Measurements from ENCODE around the gene BSN.

BSN gene

DNA sequence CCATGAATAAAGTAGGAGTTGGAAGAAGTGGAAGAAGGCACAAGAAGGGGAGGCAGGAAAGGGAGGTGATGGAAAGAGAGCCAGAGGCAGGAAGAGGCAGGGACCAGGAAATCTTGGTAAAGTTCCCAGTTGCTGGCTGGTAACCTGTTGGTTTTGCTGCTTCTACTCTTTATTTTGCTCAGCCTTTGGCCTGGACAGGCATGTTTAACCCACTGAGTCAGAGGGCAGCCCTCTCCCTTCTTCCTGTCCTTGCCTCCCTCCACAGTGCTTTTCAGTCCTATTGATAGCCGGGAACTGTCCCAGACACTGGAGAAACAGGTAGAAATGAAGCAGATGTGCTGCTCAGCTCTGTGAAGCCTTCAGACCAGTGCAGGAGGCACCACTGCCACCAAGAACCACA, 76.5 kb downstream of the BSN start:
- no peak for DNase-seq (ENCODE audit: low spot score)

DNA sequence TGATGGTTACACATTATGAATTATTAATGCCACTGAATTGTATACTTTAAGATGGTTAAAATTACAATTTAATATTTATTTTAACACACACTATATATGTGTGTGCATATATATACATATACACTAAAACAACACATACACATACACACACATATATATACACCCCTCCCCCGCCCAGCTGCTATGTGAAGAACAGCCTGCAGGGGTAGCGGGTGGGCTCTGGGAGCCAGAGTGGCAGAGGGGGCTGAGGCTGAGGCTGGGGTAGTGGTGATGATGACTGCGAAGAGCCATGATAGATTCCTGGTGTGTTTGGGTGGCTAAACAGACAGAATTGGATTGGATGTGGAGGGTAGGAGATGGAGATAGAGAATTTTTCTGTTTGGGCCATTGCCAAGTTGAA, 80.5 kb downstream of the BSN start:
- DNase-seq (ENCODE audit: low spot score): no peak

DNA sequence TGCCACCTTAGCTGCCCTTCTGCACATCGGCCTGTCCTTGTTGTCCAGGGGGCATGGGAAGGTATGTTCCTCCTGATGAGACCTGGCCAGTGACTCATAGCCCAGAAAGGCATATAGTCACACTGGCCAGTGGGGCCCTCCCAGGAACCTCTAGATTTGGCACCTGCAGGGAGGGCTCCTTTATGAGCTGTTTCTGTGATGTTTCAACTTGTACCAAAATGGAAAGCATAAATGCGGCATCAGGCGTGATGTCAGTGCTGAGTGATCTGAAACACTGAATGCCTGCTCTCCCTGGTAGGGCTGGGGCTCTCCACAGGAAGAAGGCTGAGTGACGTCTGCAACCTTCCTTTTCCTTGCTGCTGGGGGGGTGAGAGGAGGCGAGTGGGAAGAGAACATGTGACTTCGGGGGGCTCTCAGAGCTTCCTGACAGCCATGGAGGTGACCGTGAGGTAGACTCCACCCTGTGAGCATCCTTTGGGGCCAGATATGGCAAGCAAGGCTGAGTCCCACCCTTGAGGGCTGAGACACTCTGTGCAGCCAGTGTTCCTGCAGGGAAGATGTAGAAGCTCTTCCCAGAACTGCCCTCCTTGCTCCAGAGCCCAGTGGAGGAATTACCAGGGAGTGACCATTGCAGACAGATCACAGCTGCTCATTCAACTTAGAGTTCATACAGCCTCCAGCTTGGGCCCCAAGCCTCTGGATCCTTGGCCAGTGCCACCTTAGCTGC, 82.8 kb downstream of the BSN start:
- DNase-seq (ENCODE audit: low spot score): no peak

DNA sequence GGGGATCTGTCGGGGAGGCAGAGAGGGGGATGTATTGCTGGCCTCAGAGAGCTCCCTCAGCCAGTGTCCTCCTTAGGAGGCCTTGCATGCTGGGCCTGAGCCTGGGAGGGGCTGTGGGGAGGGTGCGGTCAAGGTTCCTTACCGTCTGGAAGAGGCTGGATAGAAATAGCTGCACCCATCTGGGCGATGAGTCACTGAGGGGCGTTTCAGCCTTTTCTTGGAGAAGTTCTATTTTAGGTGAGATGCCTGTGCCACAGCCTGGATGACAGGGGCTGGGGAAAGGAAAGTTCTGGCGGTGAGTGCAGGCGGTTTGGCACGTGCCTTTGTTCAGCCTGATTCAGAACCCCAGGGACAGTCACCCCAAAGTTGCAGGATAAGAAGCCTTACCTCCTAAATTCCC, 84.2 kb downstream of the BSN start:
- DNase-seq (ENCODE audit: low spot score): peak; percentile 72

DNA sequence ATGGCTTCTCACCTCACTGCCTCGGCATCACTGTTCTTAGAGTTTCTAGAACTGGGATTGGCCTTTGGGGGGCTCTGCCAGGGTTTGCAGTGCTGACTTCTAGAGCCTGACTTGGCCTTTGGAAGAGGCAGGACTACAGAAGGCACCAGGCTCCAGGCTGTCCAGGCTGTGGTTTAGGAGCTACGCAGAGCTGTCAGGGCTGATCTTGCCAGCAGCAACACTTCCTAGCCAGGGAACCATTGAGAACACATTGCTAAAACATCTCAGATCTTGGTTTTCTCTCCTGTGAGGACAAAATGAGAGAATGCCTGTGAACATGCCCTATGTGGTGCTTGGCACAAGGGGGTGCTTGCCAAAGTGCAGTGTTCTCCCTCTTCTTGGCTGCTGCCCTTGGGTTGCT, 85.3 kb downstream of the BSN start:
- no peak for DNase-seq (ENCODE audit: low spot score)

DNA sequence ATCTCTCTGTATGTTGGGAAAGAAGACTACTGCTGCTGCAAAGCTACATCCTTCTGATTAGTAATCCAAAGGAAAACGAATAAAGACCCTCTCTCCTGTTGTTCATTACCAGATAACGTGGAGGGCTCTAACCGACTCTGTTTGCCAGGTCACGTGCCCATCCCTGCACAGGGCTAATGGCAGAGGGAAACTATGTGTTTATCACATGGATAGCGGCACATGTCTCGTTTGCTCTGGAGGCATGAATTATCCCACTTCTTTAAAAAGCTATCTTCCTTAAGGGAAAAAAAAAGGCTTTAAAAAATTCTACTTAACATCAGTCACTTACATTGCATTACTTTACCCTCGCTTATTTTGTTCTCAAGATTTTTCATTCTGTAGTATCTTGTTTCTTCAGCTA, 87.0 kb downstream of the BSN start:
- no peak for DNase-seq (ENCODE audit: low spot score)

DNA sequence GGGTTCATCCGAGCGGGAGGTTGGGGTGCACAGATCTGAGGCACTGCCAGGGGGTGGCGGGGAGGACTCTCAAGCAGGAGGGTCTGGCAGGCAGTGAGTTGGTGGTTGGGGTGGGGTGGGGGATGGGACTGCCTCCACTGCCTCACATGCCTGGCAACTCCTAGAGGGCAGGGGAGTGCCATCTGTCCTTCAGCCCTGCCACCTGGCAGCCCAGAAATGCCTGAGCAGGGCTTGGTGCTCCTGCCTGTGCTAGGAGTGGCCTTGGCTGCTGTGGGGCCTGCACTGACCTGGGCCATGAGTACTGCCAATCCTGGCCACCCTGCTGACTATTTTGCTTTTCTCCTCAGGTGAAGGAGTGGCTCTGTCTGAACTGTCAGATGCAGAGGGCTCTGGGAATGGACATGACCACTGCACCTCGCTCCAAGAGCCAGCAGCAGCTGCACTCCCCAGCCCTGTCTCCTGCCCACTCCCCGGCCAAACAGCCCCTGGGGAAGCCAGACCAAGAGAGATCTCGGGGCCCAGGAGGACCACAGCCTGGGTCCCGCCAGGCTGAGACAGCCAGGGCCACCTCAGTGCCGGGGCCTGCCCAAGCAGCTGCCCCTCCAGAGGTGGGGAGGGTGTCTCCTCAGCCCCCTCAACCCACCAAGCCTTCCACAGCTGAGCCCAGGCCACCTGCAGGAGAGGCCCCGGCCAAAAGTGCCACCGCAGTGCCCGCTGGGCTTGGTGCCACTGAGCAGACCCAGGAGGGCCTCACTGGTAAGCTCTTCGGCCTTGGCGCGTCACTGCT, 87.8 kb downstream of the BSN start:
- no peak for DNase-seq (ENCODE audit: low spot score)

DNA sequence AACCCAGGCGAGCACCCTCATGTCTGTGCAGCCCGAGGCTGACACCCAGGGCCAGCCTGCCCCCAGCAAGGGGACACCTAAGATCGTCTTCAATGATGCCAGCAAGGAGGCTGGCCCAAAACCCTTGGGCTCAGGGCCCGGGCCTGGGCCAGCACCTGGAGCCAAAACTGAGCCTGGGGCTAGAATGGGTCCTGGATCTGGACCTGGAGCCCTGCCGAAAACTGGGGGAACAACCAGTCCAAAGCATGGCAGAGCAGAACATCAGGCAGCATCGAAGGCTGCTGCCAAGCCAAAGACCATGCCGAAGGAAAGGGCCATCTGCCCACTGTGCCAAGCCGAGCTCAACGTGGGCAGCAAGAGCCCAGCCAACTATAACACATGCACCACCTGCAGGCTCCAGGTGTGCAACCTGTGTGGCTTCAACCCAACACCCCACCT, 88.5 kb downstream of the BSN start:
- DNase-seq (ENCODE audit: low spot score): no peak

DNA sequence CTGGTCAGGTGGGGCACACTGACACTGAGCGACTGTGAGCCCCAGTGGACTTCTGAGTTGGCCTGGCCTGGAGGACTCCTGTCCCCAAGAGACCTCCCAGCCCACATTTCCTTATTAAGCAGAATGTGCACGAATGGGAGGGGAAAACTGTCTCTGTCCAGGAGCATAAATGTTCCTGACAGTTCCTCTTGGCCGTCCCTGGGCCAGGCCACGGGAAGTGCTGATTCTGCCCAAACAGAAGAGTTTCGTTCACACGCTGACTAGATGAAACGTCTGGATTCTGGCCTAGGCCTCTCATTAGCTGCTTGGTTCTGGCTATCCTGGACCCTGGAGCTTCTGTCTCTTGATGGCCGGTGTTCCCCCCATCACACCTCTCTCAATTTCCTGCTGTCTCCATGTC, 90.4 kb downstream of the BSN start:
- no peak for DNase-seq (ENCODE audit: low spot score)

DNA sequence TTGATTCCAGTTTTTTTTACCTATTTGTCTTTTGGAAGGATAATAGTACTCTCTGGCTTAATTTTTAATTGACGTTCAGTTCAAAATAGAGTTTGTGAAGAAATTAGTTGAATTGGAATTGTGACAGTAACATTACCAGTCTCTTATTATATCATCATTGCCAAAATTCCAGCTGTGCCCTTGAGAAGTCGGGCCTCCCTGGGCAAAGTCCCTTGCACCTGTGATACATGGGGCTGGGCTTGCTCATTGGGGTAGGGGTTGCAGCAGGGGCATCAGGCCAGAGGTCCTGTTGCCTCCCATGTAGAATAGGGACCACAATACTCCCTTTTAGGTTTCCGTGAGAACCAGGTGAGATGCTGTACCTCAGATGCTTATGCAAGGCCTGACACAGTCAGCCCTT, 92.0 kb downstream of the BSN start:
- no peak for DNase-seq (ENCODE audit: low spot score)

DNA sequence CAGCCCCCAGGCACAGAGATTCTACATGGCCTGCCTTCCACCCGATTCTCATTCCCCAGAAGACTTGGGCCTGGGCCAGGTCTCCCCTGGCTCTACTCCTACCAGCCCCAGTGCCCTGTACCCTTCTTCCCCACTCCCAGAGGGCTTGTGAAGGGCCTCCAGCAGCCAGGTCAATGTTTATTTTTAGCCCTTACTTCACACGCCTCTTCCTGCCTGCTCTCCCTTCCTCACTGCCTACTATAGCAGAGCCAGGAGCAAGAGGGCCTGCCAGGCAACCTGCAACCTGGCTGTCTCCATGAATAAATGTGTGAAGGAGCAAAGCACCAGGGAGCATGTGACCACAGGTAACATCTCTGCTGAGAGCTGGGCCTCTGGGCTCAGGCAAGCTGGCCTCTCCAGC, 93.5 kb downstream of the BSN start:
- no peak for DNase-seq (ENCODE audit: low spot score)

DNA sequence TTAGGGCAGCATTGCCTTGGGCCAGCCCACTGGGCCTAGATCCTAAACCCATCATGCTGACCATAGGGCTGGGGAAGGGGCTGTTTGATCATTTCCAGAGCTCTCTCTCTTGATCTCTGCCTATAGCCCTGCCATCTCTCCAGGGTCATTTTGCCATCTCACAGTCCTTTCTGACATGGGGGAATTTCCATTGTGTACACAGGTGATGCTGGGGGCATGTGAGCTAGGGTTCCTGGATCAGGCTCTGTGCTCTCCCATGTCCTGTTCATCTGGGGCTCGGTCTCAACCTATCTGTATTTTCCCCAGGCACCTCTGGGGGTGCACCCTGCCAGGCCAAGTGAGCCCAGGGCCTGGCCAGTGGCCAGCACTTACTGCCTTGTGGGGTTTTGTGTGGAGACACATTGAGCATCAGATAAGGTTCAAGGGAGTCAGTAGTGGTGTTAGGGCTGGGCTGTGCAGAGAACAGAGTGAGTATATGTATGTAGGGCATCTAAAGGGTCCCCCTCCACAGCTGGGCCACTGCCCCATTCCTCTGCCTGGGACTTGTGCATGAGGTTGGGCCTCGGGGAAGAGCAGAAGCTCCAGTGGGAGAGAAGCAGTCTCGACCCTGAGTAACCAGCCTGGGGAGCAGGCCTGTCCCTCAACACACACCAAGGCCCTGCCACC, 94.2 kb downstream of the BSN start:
- DNase-seq (ENCODE audit: low spot score): no peak

DNA sequence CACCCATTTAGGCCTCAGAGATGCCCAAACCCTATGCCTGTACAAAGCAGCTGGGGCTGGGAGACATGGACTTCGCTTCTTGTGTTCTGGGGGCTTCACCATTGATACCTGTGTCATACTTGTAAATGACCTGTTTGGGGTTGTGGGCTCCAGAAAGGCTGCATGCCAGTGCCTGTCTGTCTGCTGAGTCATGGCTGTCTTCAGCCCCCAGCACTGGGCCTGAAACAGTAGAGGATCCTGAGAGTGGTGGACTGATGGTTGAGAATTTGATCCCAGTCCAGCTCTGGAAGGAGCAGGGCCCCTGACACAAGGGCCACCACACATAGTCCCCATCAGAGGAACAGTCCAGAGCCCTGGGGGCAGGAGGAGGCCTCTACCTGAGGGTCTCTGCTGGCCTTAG, 95.3 kb downstream of the BSN start:
- DNase-seq (ENCODE audit: low spot score): no peak

DNA sequence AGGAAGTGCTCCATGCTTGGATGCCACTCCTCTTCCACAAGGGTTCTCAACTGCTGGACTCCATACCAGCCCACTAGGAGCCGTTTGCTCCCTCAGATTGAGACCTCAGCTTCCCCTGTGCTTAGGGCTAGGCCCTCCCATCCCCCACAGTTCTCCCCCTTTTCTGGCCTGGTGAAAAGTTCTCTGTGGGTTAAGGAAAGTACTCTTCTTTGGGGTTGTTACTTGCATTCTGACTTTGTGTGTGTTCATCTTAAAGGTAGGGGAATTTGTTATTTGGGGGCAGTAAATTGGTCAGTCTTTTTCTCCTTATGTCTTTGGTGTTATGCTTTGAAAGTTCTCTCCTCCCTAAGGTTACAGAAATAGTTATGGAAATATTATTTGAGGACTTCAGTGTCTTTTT, 95.9 kb downstream of the BSN start:
- no peak for DNase-seq (ENCODE audit: low spot score)

DNA sequence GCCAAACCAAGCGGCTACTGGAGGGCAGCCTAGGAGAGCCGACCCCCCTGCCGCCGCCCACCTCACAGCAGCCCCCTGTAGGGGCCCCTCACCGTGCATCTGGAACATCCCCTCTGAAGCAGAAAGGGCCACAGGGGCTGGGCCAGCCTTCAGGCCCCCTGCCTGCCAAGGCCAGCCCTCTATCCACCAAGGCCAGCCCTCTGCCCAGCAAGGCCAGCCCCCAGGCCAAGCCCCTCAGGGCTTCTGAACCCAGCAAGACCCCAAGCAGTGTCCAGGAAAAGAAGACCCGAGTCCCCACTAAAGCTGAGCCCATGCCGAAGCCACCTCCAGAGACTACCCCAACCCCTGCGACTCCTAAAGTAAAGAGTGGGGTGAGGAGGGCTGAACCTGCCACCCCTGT, 96.4 kb downstream of the BSN start:
- DNase-seq (ENCODE audit: low spot score): no peak

DNA sequence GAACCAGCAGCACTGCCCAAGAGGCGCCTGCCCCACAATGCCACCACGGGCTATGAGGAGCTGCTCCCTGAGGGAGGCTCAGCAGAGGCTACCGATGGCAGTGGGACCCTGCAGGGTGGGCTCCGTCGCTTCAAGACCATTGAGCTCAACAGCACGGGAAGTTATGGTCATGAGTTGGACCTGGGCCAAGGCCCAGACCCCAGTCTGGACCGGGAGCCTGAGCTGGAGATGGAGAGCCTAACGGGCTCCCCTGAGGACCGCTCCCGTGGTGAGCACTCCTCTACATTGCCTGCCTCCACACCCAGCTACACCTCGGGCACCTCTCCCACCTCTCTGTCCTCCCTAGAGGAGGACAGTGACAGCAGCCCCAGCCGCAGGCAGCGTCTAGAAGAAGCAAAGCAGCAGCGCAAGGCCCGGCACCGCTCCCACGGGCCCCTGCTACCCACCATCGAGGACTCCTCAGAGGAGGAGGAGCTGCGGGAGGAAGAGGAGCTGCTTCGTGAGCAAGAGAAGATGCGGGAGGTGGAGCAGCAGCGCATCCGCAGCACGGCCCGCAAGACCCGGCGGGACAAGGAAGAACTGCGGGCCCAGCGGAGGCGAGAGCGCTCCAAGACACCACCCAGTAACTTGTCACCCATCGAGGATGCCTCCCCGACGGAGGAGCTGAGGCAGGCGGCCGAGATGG, 98.1 kb downstream of the BSN start:
- DNase-seq (ENCODE audit: low spot score): no peak

DNA sequence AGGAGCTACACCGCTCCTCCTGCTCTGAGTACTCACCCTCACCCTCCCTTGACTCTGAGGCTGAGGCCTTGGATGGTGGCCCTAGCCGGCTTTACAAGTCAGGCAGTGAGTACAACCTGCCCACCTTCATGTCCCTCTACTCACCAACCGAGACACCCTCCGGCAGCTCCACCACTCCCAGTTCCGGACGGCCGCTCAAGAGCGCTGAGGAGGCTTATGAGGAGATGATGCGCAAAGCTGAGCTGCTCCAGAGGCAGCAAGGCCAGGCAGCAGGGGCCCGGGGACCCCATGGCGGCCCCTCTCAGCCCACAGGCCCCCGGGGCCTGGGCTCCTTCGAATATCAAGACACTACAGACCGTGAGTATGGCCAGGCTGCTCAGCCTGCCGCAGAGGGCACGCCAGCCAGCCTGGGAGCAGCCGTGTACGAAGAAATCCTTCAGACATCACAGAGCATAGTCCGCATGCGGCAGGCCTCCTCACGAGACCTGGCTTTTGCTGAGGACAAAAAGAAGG, 98.7 kb downstream of the BSN start:
- DNase-seq (ENCODE audit: low spot score): no peak

DNA sequence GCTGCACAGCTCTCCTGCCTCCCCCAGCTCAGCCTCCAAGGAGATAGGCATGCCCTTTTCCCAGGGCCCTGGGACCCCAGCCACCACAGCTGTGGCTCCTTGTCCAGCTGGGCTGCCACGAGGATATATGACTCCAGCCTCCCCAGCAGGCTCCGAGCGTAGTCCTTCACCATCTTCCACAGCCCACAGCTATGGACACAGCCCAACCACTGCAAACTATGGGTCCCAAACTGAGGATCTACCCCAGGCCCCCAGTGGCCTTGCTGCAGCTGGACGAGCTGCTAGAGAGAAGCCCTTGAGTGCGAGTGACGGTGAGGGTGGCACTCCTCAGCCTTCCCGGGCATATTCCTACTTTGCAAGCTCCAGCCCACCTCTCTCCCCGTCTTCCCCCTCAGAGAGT, 99.3 kb downstream of the BSN start:
- no peak for DNase-seq (ENCODE audit: low spot score)

DNA sequence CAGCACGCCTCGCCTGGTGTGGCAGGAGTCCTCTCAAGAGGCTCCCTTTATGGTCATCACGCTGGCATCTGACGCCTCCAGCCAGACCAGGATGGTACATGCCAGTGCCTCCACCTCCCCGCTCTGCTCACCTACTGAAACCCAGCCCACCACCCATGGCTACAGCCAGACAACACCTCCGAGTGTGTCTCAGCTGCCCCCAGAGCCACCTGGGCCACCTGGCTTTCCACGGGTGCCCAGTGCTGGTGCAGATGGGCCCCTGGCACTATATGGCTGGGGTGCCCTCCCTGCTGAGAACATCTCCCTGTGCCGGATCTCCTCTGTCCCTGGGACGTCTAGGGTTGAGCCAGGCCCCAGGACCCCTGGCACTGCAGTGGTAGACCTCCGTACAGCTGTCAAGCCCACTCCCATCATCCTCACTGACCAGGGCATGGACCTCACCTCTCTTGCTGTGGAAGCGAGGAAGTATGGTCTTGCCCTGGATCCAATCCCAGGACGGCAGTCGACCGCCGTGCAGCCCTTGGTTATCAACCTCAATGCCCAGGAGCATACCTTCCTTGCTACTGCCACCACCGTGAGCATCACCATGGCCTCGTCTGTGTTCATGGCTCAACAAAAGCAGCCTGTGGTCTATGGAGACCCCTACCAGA, 100.0 kb downstream of the BSN start:
- no peak for DNase-seq (ENCODE audit: low spot score)

DNA sequence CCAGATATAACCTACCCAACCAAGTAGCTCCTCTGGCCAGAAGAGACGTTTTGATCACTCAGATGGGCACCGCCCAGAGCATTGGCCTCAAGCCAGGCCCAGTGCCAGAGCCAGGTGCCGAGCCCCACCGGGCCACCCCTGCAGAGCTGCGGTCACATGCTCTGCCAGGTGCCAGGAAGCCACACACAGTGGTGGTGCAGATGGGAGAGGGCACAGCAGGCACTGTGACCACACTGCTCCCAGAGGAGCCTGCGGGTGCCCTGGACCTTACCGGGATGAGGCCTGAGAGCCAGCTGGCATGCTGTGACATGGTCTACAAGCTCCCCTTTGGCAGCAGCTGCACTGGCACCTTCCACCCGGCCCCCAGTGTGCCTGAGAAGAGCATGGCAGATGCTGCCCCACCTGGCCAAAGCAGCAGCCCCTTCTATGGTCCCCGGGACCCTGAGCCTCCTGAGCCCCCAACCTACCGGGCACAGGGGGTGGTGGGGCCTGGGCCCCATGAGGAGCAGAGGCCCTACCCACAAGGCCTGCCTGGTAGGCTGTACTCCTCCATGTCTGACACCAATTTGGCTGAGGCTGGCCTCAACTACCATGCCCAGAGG, 100.8 kb downstream of the BSN start:
- DNase-seq (ENCODE audit: low spot score): no peak

DNA sequence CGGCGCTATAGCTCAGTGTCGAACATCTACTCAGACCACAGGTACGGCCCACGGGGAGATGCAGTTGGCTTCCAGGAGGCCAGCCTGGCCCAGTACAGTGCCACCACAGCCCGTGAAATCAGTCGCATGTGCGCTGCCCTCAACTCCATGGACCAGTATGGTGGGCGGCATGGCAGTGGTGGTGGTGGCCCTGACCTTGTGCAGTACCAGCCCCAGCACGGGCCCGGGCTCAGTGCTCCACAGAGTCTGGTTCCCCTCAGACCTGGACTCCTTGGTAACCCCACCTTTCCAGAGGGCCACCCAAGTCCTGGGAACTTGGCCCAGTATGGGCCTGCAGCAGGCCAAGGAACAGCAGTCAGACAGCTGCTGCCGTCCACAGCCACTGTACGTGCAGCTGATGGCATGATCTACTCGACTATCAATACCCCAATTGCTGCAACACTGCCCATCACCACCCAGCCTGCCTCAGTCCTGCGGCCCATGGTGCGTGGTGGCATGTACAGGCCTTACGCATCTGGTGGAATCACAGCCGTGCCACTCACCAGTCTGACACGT, 101.5 kb downstream of the BSN start:
- DNase-seq (ENCODE audit: low spot score): no peak
